RPMI8226 (cell line): ENCODE results near the gene P2RY12.
A peak's percentile ranks its signal among the peaks of the same experiment; 100 is the strongest.

Experiments used
- DNase-seq: peaks from one replicate; pipeline ENCODE4 v3.0.0-alpha.2; 2015

P2RY12 gene

GRCh38 chr3:151330899-151331298 is 53.7 kb downstream of the P2RY12 start:
- DNase-seq: no peak

- DNase-seq: no peak
These were observed 54.2 kb downstream of the P2RY12 start for GRCh38 chr3:151330379-151330778.

- DNase-seq: no peak
These were observed 55.2 kb downstream of the P2RY12 start, which contains the start of gene P2RY13 for GRCh38 chr3:151329363-151329762. Gene P2RY13 (minus strand): TSS chr3:151329549. CDS start chr3:151329528, 21 bp downstream.

- no peak for DNase-seq
These were observed 56.1 kb downstream of the P2RY12 start for GRCh38 chr3:151328298-151328995.

- DNase-seq: peak; percentile 18
These were observed 56.9 kb downstream of the P2RY12 start for GRCh38 chr3:151327571-151328198.

GRCh38 chr3:151322511-151322910 is 62.0 kb downstream of the P2RY12 start:
- DNase-seq: no peak

- DNase-seq: no peak
These were observed 63.0 kb downstream of the P2RY12 start for GRCh38 chr3:151321526-151321925.

- DNase-seq: no peak
These were observed 64.4 kb downstream of the P2RY12 start for GRCh38 chr3:151320131-151320530.

- no peak for DNase-seq
These were observed 64.9 kb downstream of the P2RY12 start for GRCh38 chr3:151319628-151320027.

GRCh38 chr3:151318991-151319390 is 65.6 kb downstream of the P2RY12 start:
- no peak for DNase-seq

- no peak for DNase-seq
These were observed 66.2 kb downstream of the P2RY12 start for GRCh38 chr3:151318313-151318712.

- no peak for DNase-seq
These were observed 68.1 kb downstream of the P2RY12 start, which contains the start of gene GPR87 for GRCh38 chr3:151316267-151316991. Gene GPR87 (minus strand): TSS chr3:151316820. CDS start chr3:151300100, 16,720 bp downstream.

- DNase-seq: no peak
These were observed 68.7 kb downstream of the P2RY12 start for GRCh38 chr3:151315846-151316245.

GRCh38 chr3:151315136-151315535 is 69.4 kb downstream of the P2RY12 start:
- no peak for DNase-seq

GRCh38 chr3:151314593-151314992 is 70.0 kb downstream of the P2RY12 start:
- no peak for DNase-seq

GRCh38 chr3:151314137-151314536 is 70.4 kb downstream of the P2RY12 start:
- no peak for DNase-seq

- DNase-seq: no peak
These were observed 71.6 kb downstream of the P2RY12 start for GRCh38 chr3:151312972-151313371.

- no peak for DNase-seq
These were observed 75.0 kb downstream of the P2RY12 start for GRCh38 chr3:151309566-151309965.

- no peak for DNase-seq
These were observed 76.7 kb downstream of the P2RY12 start for GRCh38 chr3:151307583-151308488.

GRCh38 chr3:151307131-151307530 is 77.4 kb downstream of the P2RY12 start:
- no peak for DNase-seq

GRCh38 chr3:151306168-151306810 is 78.3 kb downstream of the P2RY12 start:
- DNase-seq: no peak

GRCh38 chr3:151305775-151306151 is 78.8 kb downstream of the P2RY12 start:
- DNase-seq: no peak
